Peyer's patch (tissue), 4 donors: ENCODE measurements around the gene NRXN3. TPM values are rescaled to one million over a fixed set of nuclear protein-coding genes. Genes with fewer than 3 reads are reported as not detected.
"Not testable (repeated sequence)": the region's sequence is repeated elsewhere in the genome, so short reads cannot be mapped to it uniquely, and the experiment has no call there.

Experiments used
- DNase-seq, 3 donors: peaks; one replicate each; pipeline ENCODE4 v3.0.0-alpha.2; 2017 to 2019
- H3K27ac ChIP-seq, 4 donors: fragments of 200-600 bp; sonication (generic); one replicate each; pipeline ENCODE4 v1.5.1; 2016 to 2019
- H3K27me3 ChIP-seq, 2 donors: fragments of 200-600 bp; sonication (generic); one replicate each; pipeline ENCODE4 v1.5.1; 2019
- H3K36me3 ChIP-seq, 3 donors: fragments of 200-600 bp; sonication (generic); one replicate each; pipeline ENCODE4 v1.5.1; 2016 to 2019
- H3K4me1 ChIP-seq, 4 donors: fragments of 200-600 bp; sonication (generic); one replicate each; pipeline ENCODE4 v1.5.1; 2016 to 2019
- H3K4me3 ChIP-seq, 4 donors: fragments of 200-600 bp; sonication (generic); 1 replicate in 3 of 4; 2 replicates in 1 of 4; pipeline ENCODE4 v1.5.1; 2016 to 2019; ENCODE audit warnings: mild to moderate bottlenecking in 1 of 4
- H3K9me3 ChIP-seq, 4 donors: fragments of 200-600 bp; sonication (generic); one replicate each; pipeline ENCODE4 v1.5.1; 2016 to 2019; ENCODE audit warnings: mild to moderate bottlenecking in 1 of 4
- POLR2A ChIP-seq, 2 donors: fragments of 450-650 bp; IDR thresholded peaks; one replicate each; pipeline ENCODE4 v1.5.1; 2017; ENCODE audit warnings: antibody characterized with exemption in 2 of 2, mild to moderate bottlenecking in 2 of 2, moderate library complexity in 2 of 2
- total RNA-seq, 4 donors: library from RNA; depleted of rRNA; stranded (reverse); fragments of >200 nt; gene quantifications; one replicate each; pipeline ENCODE4 v1.1.0, GENCODE V29; 2016
- TF ChIP-seq, protein P1 (sequence below), 6 experiments: fragments of 450-650 bp in 4 of 6; fragments of 200-600 bp in 2 of 6; sonication (generic) in 1 of 6; IDR thresholded peaks; one replicate each; pipeline ENCODE4 v1.5.1; 2017 to 2019; ENCODE audit warnings: antibody characterized with exemption in 6 of 6, mild to moderate bottlenecking in 3 of 6, moderate library complexity in 1 of 6

NRXN3 gene
- total RNA-seq, 4 donors from 2014 or later: 1.6 to 10.2 (median 4.4) TPM

DNA sequence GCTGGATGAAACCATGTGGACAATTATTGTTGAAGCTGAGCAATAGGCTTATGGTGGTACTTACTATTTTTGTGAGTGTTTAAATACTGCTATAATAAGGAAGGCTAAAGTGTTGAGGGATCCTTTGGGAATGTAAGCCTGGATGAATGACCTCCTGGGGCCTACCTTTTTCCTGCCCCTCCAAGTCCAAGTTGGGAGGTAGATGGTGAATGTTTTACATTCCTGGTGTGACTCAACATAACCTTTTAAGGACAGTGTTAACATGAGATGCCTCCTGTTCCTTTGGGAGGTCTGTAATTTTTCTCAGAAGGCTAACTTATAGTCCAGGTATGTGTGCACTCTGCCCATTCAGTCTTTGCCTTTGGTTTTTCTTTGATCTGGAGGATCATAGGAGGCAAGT is 315.9 kb downstream of the NRXN3 start:
- Histone ChIP-seq H3K4me1 (no peaks in the 10 kb centered on the region), H3K4me3 (no peak overlapping the region), H3K9me3 (no peaks in the 10 kb centered on the region), H3K36me3 (no peaks in the 10 kb centered on the region), H3K27me3 (no peaks in the 10 kb centered on the region), H3K27ac (peak overlapping the region in 1 of 4 donors; percentile 56)
- TF ChIP-seq, protein P1, sequence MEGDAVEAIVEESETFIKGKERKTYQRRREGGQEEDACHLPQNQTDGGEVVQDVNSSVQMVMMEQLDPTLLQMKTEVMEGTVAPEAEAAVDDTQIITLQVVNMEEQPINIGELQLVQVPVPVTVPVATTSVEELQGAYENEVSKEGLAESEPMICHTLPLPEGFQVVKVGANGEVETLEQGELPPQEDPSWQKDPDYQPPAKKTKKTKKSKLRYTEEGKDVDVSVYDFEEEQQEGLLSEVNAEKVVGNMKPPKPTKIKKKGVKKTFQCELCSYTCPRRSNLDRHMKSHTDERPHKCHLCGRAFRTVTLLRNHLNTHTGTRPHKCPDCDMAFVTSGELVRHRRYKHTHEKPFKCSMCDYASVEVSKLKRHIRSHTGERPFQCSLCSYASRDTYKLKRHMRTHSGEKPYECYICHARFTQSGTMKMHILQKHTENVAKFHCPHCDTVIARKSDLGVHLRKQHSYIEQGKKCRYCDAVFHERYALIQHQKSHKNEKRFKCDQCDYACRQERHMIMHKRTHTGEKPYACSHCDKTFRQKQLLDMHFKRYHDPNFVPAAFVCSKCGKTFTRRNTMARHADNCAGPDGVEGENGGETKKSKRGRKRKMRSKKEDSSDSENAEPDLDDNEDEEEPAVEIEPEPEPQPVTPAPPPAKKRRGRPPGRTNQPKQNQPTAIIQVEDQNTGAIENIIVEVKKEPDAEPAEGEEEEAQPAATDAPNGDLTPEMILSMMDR (IDR thresholded peaks at IDR 0.05): no peak
- TF ChIP-seq POLR2A (IDR thresholded peaks at IDR 0.05): no peak
- DNase-seq: no peak

DNA sequence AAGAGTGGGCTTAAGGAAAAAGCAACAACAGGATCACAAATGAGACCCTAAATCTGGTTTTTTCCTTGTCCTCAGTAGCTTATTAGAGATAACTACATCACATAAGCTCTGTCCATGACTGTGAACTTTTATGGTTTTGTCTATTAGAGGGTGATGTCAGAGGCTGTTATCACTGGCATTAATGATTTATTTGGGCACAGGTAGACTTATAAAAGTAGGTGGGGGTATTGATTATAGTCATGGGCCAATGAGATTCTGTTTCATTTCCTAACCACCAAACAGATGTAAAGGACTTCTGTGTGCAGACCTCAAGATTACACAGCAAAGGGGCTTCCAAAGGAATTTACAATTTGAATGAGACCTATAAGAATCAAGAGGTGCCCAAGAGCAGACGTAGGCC is 316.4 kb downstream of the NRXN3 start:
- H3K27ac ChIP-seq: peak overlapping the region in 1 of 4 donors; percentile 56
- H3K36me3 ChIP-seq: no peaks in the 10 kb centered on the region
- TF ChIP-seq, protein P1 (IDR thresholded peaks at IDR 0.05): no peak
- no peak for TF ChIP-seq POLR2A (IDR thresholded peaks at IDR 0.05)
- H3K27me3 ChIP-seq: no peaks in the 10 kb centered on the region
- DNase-seq: no peak
- H3K4me3 ChIP-seq: no peak overlapping the region
- no peaks in the 10 kb centered on the region for H3K9me3 ChIP-seq
- H3K4me1 ChIP-seq: no peaks in the 10 kb centered on the region

DNA sequence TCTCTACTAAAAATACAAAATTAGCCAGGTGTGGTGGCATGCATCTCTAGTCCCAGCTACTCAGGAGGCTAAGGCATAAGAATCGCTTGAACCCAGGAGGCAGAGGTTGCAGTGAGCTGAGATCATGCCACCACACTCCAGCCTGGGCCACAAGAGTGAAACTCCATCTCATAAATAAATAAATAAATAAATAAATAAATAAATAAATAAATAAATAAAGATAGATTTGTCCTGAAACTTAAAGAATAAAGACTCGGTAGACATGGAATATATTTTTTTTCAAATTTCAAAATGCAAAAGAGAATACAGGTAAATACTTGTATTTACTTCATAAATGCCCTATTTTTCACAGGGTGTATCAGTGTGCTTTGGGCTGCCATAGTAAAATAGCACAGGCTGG is 317.4 kb downstream of the NRXN3 start:
- not testable (repeated sequence) for H3K27me3 ChIP-seq, H3K36me3 ChIP-seq, H3K4me3 ChIP-seq, H3K27ac ChIP-seq, H3K4me1 ChIP-seq, DNase-seq, H3K9me3 ChIP-seq

DNA sequence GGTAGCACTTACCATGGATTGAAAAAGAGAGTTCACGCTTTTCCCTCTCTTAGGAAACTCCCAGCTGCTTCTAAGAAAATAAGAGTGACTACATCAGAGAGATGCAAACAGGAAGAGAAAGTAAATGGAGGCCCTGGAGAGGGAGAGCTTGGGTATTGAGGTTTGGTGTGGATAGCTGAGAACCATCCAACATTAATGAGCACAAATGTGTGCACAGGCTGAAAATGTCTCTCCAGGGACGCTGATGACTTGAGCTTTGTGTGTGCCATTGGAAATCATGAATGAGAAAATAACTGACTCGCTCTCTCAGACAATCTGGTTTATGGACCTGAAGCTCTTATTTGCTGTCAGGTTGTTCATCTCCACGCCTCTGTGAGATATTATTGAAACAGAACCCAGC is 318.8 kb downstream of the NRXN3 start:
- Histone ChIP-seq H3K36me3 (no peaks in the 10 kb centered on the region), H3K27me3 (no peaks in the 10 kb centered on the region), H3K27ac (no peak overlapping the region), H3K9me3 (no peaks in the 10 kb centered on the region), H3K4me1 (no peaks in the 10 kb centered on the region), H3K4me3 (no peak overlapping the region)
- no peak for DNase-seq
- TF ChIP-seq, protein P1 (IDR thresholded peaks at IDR 0.05): no peak
- TF ChIP-seq POLR2A (IDR thresholded peaks at IDR 0.05): no peak

DNA sequence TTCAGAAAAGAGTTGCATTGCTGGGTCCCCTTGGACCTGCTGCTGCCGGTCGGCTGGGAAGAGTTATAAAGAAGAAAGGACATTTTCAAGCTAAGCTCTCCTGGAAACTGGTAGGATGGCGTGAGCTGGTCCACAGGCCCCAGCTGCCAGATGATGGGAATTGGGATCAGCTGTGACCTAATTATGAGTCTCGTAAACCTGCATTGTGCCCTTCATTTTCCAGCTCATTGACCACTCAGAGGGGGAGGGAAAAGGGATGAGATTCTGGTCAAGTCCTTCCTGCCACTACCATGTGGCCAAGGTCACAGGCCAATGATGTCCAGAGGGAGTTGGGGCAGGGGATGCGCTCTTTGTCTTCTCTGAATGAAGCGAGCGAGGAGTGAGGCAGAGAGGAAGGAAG is 320.9 kb downstream of the NRXN3 start:
- H3K4me3 ChIP-seq: no peak overlapping the region
- no peaks in the 10 kb centered on the region for H3K27me3 ChIP-seq
- DNase-seq: no peak
- no peak for TF ChIP-seq POLR2A (IDR thresholded peaks at IDR 0.05)
- no peaks in the 10 kb centered on the region for H3K4me1 ChIP-seq
- H3K27ac ChIP-seq: no peak overlapping the region
- H3K36me3 ChIP-seq: no peaks in the 10 kb centered on the region
- no peaks in the 10 kb centered on the region for H3K9me3 ChIP-seq

DNA sequence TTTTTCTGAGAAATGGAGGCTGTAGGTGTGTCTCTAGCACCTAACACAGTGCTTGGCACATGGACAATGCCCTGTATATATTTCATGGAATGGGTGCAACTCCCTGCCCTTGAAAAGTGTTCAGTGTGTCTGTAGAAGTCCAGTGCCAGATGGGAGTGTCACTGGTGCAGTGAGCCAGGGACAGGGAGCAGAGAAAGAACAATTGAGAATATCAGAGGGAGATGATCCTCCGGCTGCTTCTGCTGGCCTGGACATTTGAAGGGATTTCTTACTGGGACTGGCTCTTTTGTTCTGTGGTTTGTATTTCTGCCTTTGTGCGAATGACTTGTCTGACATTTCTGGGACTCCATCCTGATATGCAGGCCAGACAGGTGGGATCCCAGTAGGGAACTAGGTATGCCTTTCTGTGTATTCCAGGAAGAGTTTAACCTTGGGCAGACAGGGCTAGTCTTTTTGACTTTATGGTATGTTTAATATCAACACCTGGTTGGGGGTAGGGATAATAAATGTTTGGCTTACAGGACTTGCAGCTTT is 328.0 kb downstream of the NRXN3 start:
- H3K36me3 ChIP-seq: no peaks in the 10 kb centered on the region
- H3K27me3 ChIP-seq: no peaks in the 10 kb centered on the region
- DNase-seq: no peak
- H3K4me3 ChIP-seq: no peak overlapping the region
- TF ChIP-seq, protein P1 (IDR thresholded peaks at IDR 0.05): no peak
- no peak for TF ChIP-seq POLR2A (IDR thresholded peaks at IDR 0.05)
- H3K27ac ChIP-seq: no peak overlapping the region
- H3K9me3 ChIP-seq: no peaks in the 10 kb centered on the region
- no peaks in the 10 kb centered on the region for H3K4me1 ChIP-seq

DNA sequence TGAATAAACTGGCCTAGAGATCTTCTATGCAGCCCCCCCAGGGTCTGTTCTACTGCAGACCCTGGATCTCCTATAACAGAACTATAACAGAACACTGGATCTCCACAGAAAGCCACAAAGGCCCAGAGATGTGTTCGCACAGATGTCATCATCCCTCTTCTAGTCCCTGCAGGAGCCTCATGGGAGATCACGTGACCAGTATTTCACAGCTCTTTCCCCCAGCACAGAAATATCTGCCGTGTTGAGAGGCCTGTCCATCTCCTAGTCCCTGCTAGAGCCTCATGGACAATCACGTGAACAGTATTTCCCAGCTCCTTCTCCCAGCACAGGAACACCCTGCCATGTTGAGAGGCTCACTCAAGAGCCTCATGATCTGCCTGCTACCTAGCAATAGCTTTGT is 331.7 kb downstream of the NRXN3 start:
- Histone ChIP-seq H3K36me3 (no peaks in the 10 kb centered on the region), H3K9me3 (no peaks in the 10 kb centered on the region), H3K27me3 (no peaks in the 10 kb centered on the region), H3K4me3 (no peak overlapping the region), H3K27ac (no peak overlapping the region), H3K4me1 (no peaks in the 10 kb centered on the region)
- no peak for TF ChIP-seq POLR2A (IDR thresholded peaks at IDR 0.05)
- TF ChIP-seq, protein P1 (IDR thresholded peaks at IDR 0.05): no peak
- DNase-seq: no peak
